CD8-positive, alpha-beta memory T cell (primary cell): ENCODE measurements around the gene FN3KRP. TPM values are rescaled to one million over a fixed set of nuclear protein-coding genes. Genes with fewer than 3 reads are reported as not detected.
A peak's percentile ranks its signal among the peaks of the same experiment; 100 is the strongest.

Experiments
- CTCF ChIA-PET: fragments of 350-600 bp; sonication (Branson Sonifier 250); formaldehyde crosslinking; loops from one replicate; lab custom pipeline; 2021; ENCODE audit warnings: antibody characterized with exemption; lab: Charles Lee
- POLR2A ChIA-PET: fragments of 350-600 bp; sonication (Branson Sonifier 250); formaldehyde crosslinking; loops from one replicate; lab custom pipeline; 2021; ENCODE audit warnings: antibody characterized with exemption; lab: Charles Lee
- DNase-seq, 5 donors: peaks; one replicate each; pipeline versions ENCODE4 v3.0.0 to v3.0.0-alpha.2; 2020 to 2022; ENCODE audit warnings: mixed read lengths in 1 of 5
- H3K27ac ChIP-seq: one replicate; pipeline ENCODE4 v1.7.0; 2013; ENCODE audit warnings: low read depth, mild to moderate bottlenecking, low read length, moderate library complexity
- H3K27me3 ChIP-seq: 2 replicates; pipeline ENCODE4 v1.7.0; 2013; ENCODE audit warnings: low read length, mild to moderate bottlenecking; ENCODE audit not compliant: insufficient read depth, poor library complexity, severe bottlenecking
- H3K36me3 ChIP-seq: 2 replicates; pipeline ENCODE4 v1.7.0; 2013; ENCODE audit warnings: mild to moderate bottlenecking, low read length, moderate library complexity; ENCODE audit not compliant: insufficient read depth
- H3K4me1 ChIP-seq: 2 replicates; pipeline ENCODE4 v1.7.0; 2013; ENCODE audit warnings: mild to moderate bottlenecking, low read length, moderate library complexity; ENCODE audit not compliant: insufficient read depth
- H3K4me3 ChIP-seq: 2 replicates; pipeline ENCODE4 v1.7.0; 2013; ENCODE audit warnings: mild to moderate bottlenecking, low read length
- H3K9me3 ChIP-seq: 2 replicates; pipeline ENCODE4 v1.7.0; 2013; ENCODE audit warnings: mild to moderate bottlenecking, low read length
- H3K27ac Mint-ChIP-seq, 8 donors: one replicate each; pipeline ENCODE4 v1.8.0; 2020 to 2021; ENCODE audit warnings: mixed read lengths in 8 of 8, mild to moderate bottlenecking in 6 of 8, inconsistent platforms in 3 of 8, moderate library complexity in 3 of 8
- H3K27me3 Mint-ChIP-seq, 2 donors: one replicate each; pipeline ENCODE4 v1.8.0; 2020 to 2021; ENCODE audit warnings: mixed read lengths in 2 of 2, mild to moderate bottlenecking in 1 of 2, moderate library complexity in 1 of 2
- H3K36me3 Mint-ChIP-seq, 3 donors: one replicate each; pipeline ENCODE4 v1.8.0; 2020 to 2021; ENCODE audit warnings: mixed read lengths in 3 of 3, inconsistent platforms in 1 of 3, mild to moderate bottlenecking in 1 of 3
- H3K4me1 Mint-ChIP-seq, 3 donors: one replicate each; pipeline ENCODE4 v1.8.0; 2020 to 2021; ENCODE audit warnings: mixed read lengths in 3 of 3, inconsistent platforms in 1 of 3, mild to moderate bottlenecking in 1 of 3
- H3K4me3 Mint-ChIP-seq, 7 donors: one replicate each; pipeline ENCODE4 v1.8.0; 2020 to 2021; ENCODE audit warnings: mixed read lengths in 7 of 7, mild to moderate bottlenecking in 6 of 7, moderate library complexity in 4 of 7, inconsistent platforms in 2 of 7
- H3K9me3 Mint-ChIP-seq, 5 donors: one replicate each; pipeline ENCODE4 v1.8.0; 2020 to 2022; ENCODE audit warnings: mixed read lengths in 5 of 5, mild to moderate bottlenecking in 3 of 5, moderate library complexity in 2 of 5, inconsistent platforms in 1 of 5
- polyA plus RNA-seq: library from polyadenylated mRNA; unstranded; fragments of 300-500 nt; fragmentation: Illumina TruSeq; gene quantifications from one replicate; pipeline ENCODE4 v1.2.3, GENCODE V29; 2021
- total RNA-seq, 2 experiments: library from RNA; stranded (reverse); gene quantifications; one replicate each; pipeline ENCODE4 v1.2.3, GENCODE V29; 2021

Gene FN3KRP
- total and polyA plus RNA-seq, 3 experiments from 2014 or later: 20.7 to 39.9 (median 39.0) TPM

DNA sequence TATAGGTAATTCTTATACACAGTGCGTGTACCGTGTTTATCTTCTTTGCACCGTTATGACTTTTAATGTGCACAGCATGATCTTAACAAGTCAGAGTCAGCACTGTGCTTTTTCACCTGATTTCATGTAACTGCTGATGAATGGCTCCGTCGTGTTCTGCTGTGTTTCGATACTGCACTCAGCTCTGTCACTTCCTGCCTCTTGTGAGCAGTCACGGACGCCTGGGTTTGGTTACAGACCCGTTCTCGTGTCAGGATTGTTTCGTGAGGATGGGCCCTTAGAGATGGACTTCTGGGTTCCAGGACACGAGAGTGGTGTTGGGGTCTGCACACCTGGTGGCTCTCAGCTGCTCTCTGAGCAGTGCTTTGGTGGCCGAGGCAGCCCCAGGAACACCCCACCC lies 59.9 kb downstream of the FN3KRP start:
- peaks cover 1% of the 10 kb centered on the region for H3K36me3 ChIP-seq
- no peaks in the 10 kb centered on the region for H3K27me3 ChIP-seq
- peaks cover 32 to 46% (median 38%) of the 10 kb centered on the region in 3 donors for H3K4me1 Mint-ChIP-seq
- peaks cover 10% of the 10 kb centered on the region for H3K4me1 ChIP-seq
- H3K4me3 ChIP-seq: no peak overlapping the region
- H3K36me3 Mint-ChIP-seq: peaks cover 0 to 23% (median 8%) of the 10 kb centered on the region in 3 donors
- POLR2A ChIA-PET: no interaction called here
- H3K27me3 Mint-ChIP-seq: peaks cover 0 to 1% of the 10 kb centered on the region in 2 donors
- no peaks in the 10 kb centered on the region for H3K9me3 Mint-ChIP-seq
- CTCF ChIA-PET: interaction anchor here (1.0 to 1.2 kb wide), 3 partner anchors 12 to 212 kb away, joined by 3 read pairs; no protein-coding TSS in a partner anchor
- peak overlapping the region in 7 of 8 donors; percentile 29 to 84 (median 69) for H3K27ac Mint-ChIP-seq
- H3K4me3 Mint-ChIP-seq: peak overlapping the region in 5 of 7 donors; percentile 41 to 79 (median 50)
- no peak overlapping the region for H3K27ac ChIP-seq
- DNase-seq: no peak
- H3K9me3 ChIP-seq: no peaks in the 10 kb centered on the region

Other genes starting within 250 kb of the FN3KRP start
- 10 to 100 TPM; 63.9 to 71.2 TPM for gene FOXK2, start 197.0 kb upstream of the FN3KRP start, total RNA-seq
- 8.2 TPM for gene FOXK2, start 197.0 kb upstream of the FN3KRP start, polyA plus RNA-seq
- 10 to 100 TPM; 49.1 to 50.1 TPM for gene WDR45B, start 68.3 kb upstream of the FN3KRP start, total RNA-seq
- gene WDR45B, start 68.3 kb upstream of the FN3KRP start, polyA plus RNA-seq: 41.9 TPM
- gene RAB40B, start 18.0 kb upstream of the FN3KRP start, total RNA-seq: 1 to 10 TPM; 3.2 to 4.0 TPM
- gene RAB40B, start 18.0 kb upstream of the FN3KRP start, polyA plus RNA-seq: 4.3 TPM
- gene FN3K, start 18.9 kb downstream of the FN3KRP start, total RNA-seq: 1 to 10 TPM; 1.3 to 2.3 TPM
- 0.79 TPM for gene FN3K, start 18.9 kb downstream of the FN3KRP start, polyA plus RNA-seq
- gene TBCD, start 35.4 kb downstream of the FN3KRP start, total RNA-seq: 10 to 100 TPM; 79.1 to 83.7 TPM
- 130 TPM for gene TBCD, start 35.4 kb downstream of the FN3KRP start, polyA plus RNA-seq
- gene ZNF750, start 123.3 kb downstream of the FN3KRP start, total RNA-seq: not detected
- gene ZNF750, start 123.3 kb downstream of the FN3KRP start, polyA plus RNA-seq: not detected